ENCODE measurements around the gene ALDH1A2. TPM values are rescaled to one million over a fixed set of nuclear protein-coding genes. Genes with fewer than 3 reads are reported as not detected.
A peak's percentile ranks its signal among the peaks of the same experiment; 100 is the strongest.
"Not testable (repeated sequence)": the region's sequence is repeated elsewhere in the genome, so short reads cannot be mapped to it uniquely, and the experiment has no call there.

The ALDH1A2 gene
- total and polyA plus RNA-seq, 5 donors, result 14.7 to 71.0 (median 60.2) TPM

DNA sequence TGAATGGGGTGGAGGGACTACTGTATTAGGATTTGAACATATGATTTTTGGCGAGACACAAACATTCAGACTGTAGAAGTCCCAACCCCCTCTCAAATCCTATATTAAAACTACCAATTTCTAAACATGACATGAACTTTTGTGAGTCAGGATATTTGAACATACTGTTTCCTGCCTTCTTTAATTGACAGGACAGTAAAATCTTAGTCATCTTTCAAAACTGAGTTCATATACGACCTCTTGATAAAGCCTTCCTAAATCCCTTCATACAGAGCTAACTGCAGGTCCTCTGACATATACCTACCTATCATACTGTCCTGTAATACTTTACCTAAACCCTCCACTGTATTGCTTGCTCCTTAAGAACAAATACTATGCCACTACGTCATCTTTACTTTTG lies 23.5 kb downstream of the ALDH1A2 start:
- intact Hi-C loops (cut with DNase I), result loop anchor here in 1 of 4 donors (10.0 kb wide), 1 partner anchor 117 kb away; no protein-coding TSS in a partner anchor
- no peak overlapping the region for H3K4me3 ChIP-seq (ENCODE audit: low read length)
- no peaks in the 10 kb centered on the region for H3K9me3 ChIP-seq (ENCODE audit: control insufficient read depth, low read length)
- no peaks in the 10 kb centered on the region for H3K27me3 ChIP-seq (ENCODE audit: control insufficient read depth, insufficient read depth)
- no peak overlapping the region for H3K27ac ChIP-seq (ENCODE audit: low read length)
- DNase-seq (no peak), ATAC-seq (no peak)
- no peaks in the 10 kb centered on the region for H3K4me1 ChIP-seq (ENCODE audit: control insufficient read depth, insufficient read depth, low read length)
- WGBS, result 67% methylated on average over 3 of the region's 3 CpGs

DNA sequence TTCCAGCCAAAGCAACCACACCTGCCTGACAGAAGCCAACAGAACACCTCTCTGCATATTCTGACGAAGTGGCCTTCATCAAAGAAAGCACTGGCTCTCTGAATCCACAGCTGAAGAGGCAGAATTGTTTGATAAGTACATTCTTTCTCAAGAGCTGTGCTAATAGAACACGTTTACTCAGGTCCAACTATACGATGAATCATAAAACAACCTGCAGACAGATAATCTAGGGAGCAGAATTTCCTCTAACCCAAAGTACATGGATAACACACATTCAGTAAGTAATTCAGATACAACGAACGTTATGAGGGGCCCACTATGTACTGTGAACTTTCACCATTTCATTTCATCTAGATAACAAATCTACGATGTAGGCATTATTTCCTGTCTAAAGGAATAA lies 25.4 kb downstream of the ALDH1A2 start:
- Histone ChIP-seq H3K9me3 (ENCODE audit: control insufficient read depth, low read length) (no peaks in the 10 kb centered on the region), H3K4me3 (ENCODE audit: low read length) (no peak overlapping the region), H3K4me1 (ENCODE audit: control insufficient read depth, insufficient read depth, low read length) (no peaks in the 10 kb centered on the region), H3K27me3 (ENCODE audit: control insufficient read depth, insufficient read depth) (no peaks in the 10 kb centered on the region), H3K27ac (ENCODE audit: low read length) (no peak overlapping the region)
- intact Hi-C loops (cut with DNase I), result loop anchor here in 1 of 4 donors (10.0 kb wide), 1 partner anchor 115 kb away; no protein-coding TSS in a partner anchor
- 74% methylated on average over 6 of the region's 6 CpGs for WGBS
- no peak for DNase-seq
- no peak for ATAC-seq

DNA sequence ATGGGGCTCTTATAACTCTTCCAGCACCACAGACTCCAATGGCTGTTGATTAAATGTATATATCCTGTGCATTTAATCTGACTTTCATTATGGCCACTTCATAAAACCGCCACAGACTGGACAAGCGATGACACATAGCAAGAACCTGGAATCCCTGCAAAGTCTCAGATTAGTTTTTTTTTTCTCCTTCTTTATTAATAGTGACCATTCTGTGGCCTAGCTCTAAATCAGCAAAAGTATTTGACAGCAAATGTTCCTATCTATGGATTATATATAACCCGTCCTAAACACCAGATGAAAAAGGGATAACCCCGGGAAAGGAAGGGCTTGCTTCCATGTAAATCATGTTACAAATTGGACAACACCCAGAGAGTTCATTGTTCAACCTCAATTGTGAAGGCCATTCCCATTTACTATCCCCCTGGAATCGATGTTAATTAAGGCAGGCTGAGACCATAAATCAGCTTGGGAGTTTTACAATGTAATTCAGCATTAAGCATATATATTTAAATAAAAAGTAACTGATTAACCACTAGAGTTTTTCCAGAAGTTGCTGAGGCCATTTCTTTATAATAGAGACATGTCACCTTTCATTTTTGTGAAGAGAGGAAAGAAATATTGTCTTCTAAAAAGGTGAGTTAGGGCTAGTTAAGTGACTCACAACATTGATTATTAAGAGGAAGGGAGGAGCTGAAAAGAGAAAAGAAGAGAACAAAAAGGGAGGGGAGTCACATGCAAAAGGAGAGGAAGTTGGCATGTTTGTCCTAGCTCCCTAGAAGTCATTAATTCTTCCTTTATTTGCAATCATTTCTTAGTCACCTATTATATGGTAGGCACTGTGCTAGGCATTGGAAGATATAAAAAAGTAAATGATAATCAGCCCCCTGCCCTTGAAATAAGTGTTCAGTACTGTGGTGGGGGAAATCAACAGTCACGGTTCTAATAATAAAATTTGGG lies 26.2 kb downstream of the ALDH1A2 start:
- H3K4me3 ChIP-seq (ENCODE audit: low read length), result no peak overlapping the region
- H3K4me1 ChIP-seq (ENCODE audit: control insufficient read depth, insufficient read depth, low read length), result no peaks in the 10 kb centered on the region
- H3K27ac ChIP-seq (ENCODE audit: low read length), result no peak overlapping the region
- DNase-seq, result no peak
- intact Hi-C loops (cut with DNase I), result loop anchor here in 1 of 4 donors (10.0 kb wide), 1 partner anchor 115 kb away; no protein-coding TSS in a partner anchor
- H3K9me3 ChIP-seq (ENCODE audit: control insufficient read depth, low read length), result no peaks in the 10 kb centered on the region
- WGBS, result 72% methylated on average over 6 of the region's 6 CpGs
- no peak for ATAC-seq
- no peaks in the 10 kb centered on the region for H3K27me3 ChIP-seq (ENCODE audit: control insufficient read depth, insufficient read depth)

DNA sequence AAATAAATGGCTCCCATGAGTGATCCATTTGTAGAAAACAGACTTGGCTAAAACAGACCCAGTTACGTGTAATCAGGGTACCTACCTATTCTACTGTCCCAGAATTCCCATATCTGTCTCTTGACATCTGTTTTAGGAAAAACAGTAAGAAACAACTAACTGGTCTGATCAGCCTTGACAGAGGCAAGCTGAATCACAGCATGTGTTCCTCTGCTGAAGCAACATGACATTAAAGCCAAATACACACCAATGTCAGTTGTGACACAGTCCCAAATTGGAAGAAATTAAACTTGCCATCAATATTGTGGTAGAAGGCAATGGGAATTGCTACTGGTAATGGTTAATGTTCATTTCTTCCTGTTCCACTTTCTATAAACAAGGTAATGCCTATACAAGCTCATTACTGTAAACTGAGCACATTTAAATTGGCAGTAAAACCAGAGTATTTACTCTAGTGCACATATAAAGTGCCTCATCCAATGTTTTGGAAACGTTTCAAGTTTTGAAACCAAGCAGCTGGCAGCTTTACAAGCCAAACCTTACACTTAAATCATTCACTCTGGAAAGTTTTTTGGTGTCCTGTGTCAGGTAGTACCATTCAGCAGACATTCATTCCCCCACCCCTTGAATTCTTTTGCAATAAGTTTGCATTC lies 27.0 kb downstream of the ALDH1A2 start:
- Histone ChIP-seq H3K4me3 (ENCODE audit: low read length) (no peak overlapping the region), H3K27ac (ENCODE audit: low read length) (no peak overlapping the region), H3K4me1 (ENCODE audit: control insufficient read depth, insufficient read depth, low read length) (no peaks in the 10 kb centered on the region), H3K9me3 (ENCODE audit: control insufficient read depth, low read length) (no peaks in the 10 kb centered on the region), H3K27me3 (ENCODE audit: control insufficient read depth, insufficient read depth) (no peaks in the 10 kb centered on the region)
- 28% methylated on average over 2 of the region's 2 CpGs for WGBS
- ATAC-seq, result peak; percentile 47 to 61
- intact Hi-C loops (cut with DNase I), result no loop called here
- no peak for DNase-seq

DNA sequence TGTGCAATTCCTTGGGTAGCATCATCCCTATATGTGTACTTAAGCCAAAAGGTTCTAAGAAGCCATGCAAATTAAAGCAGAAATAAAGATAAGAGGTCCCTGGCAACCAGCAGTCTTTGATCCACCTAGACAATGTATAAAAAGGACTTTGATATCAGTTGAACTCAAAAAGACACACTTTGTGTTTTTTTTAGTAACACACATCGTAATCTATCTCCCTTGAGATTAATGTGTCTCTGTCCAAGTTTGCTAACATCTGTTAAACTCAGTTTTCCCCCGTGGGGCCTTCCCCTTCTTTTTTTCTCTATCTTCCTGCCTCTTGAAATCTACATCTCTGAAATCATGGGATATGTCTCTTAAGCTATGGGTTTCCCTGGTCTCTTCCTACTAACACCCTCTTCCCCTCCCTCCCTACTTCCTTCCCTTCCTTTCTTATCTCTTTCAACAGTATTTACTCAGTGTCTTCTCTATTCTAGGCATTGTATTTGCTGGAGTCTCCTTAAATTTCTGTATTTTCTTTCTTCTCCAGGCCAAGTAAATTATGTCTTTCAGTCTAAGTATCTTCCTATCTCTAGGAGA lies 27.7 kb downstream of the ALDH1A2 start:
- intact Hi-C loops (cut with DNase I), result no loop called here

DNA sequence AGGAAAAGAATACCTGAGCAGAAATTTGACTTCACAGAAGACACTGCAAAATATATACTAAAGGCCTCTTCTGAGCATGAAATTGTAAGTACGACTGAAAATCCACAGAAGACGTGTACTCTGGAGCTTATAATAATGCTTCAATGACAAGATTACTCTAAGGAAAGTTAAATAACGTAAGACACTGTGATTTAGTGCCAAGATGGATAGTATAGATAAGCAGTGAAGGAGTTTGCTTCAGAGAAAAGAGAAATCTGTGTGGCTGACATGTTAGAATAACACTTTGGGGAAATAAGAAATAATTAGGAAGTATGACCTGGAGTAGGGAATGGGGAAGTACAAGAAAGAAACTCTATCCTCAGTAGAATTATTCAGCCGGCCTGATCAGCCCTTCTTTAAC lies 28.9 kb downstream of the ALDH1A2 start:
- Histone ChIP-seq H3K27me3 (ENCODE audit: control insufficient read depth, insufficient read depth) (no peaks in the 10 kb centered on the region), H3K4me3 (ENCODE audit: low read length) (no peak overlapping the region), H3K27ac (ENCODE audit: low read length) (no peak overlapping the region), H3K9me3 (ENCODE audit: control insufficient read depth, low read length) (no peaks in the 10 kb centered on the region), H3K4me1 (ENCODE audit: control insufficient read depth, insufficient read depth, low read length) (no peaks in the 10 kb centered on the region)
- no peak for ATAC-seq
- WGBS, result 82% methylated on average over 4 of the region's 4 CpGs
- DNase-seq, result no peak
- intact Hi-C loops (cut with DNase I), result no loop called here

More for the DNA sequence above, 27.7 kb downstream of the ALDH1A2 start:
- 9% methylated on average over 2 of the region's 2 CpGs for WGBS
- no peak overlapping the region for H3K4me3 ChIP-seq (ENCODE audit: low read length)
- no peaks in the 10 kb centered on the region for H3K27me3 ChIP-seq (ENCODE audit: control insufficient read depth, insufficient read depth)
- H3K9me3 ChIP-seq (ENCODE audit: control insufficient read depth, low read length), result no peaks in the 10 kb centered on the region
- peak; percentile 16 to 52 for ATAC-seq
- H3K4me1 ChIP-seq (ENCODE audit: control insufficient read depth, insufficient read depth, low read length), result no peaks in the 10 kb centered on the region
- DNase-seq, result no peak
- H3K27ac ChIP-seq (ENCODE audit: low read length), result no peak overlapping the region

DNA sequence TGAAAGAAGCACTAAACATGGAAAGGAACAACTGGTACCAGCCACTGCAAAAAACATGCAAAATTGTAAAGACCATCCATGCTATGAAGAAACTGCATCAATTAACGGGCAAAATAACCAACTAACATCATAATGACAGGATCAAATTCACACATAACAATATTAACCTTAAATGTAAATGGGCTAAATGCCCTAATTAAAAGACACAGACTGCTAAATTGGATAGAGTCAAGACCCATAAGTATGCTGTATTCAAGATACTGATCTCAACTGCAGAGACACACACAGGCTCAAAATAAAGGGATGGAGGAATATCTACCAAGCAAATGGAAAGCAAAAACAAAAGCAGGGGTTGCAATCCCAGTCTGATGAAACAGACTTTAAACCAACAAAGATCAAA lies 37.1 kb downstream of the ALDH1A2 start:
- intact Hi-C loops (cut with DNase I); H3K27ac ChIP-seq (ENCODE audit: low read length); H3K9me3 ChIP-seq (ENCODE audit: control insufficient read depth, low read length); DNase-seq; H3K27me3 ChIP-seq (ENCODE audit: control insufficient read depth, insufficient read depth); ATAC-seq; H3K4me1 ChIP-seq (ENCODE audit: control insufficient read depth, insufficient read depth, low read length); H3K4me3 ChIP-seq (ENCODE audit: low read length): not testable (repeated sequence)
- 94% methylated on average over 1 of the region's 1 CpG for WGBS

DNA sequence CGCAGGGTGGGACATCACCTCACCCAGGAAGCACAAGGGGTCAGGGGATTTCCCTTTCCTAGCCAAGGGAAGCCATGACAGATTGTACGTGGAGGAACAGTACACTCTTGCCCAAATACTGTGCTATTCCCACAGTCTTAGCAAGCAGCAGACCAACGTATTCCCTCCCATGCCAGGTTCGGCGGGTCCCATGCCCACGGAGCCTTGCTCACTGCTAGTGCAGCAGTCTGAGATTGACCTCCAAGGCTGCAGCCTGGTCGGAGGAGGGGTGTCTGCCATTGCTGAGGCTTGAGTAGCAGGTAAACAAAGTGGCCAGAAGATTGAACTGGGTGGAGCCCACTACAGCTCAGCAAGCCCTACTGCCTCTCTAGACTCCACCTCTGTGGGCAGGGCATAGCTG lies 39.0 kb downstream of the ALDH1A2 start:
- WGBS, result 95% methylated on average over 7 of the region's 7 CpGs
- ATAC-seq (no peak), DNase-seq (peak in 1 of 3 donors; percentile 14)
- peaks cover 3% of the 10 kb centered on the region for H3K9me3 ChIP-seq (ENCODE audit: control insufficient read depth, low read length)
- intact Hi-C loops (cut with DNase I), result no loop called here
- no peaks in the 10 kb centered on the region for H3K4me1 ChIP-seq (ENCODE audit: control insufficient read depth, insufficient read depth, low read length)
- no peaks in the 10 kb centered on the region for H3K27me3 ChIP-seq (ENCODE audit: control insufficient read depth, insufficient read depth)
- H3K4me3 ChIP-seq (ENCODE audit: low read length), result no peak overlapping the region
- H3K27ac ChIP-seq (ENCODE audit: low read length), result no peak overlapping the region

DNA sequence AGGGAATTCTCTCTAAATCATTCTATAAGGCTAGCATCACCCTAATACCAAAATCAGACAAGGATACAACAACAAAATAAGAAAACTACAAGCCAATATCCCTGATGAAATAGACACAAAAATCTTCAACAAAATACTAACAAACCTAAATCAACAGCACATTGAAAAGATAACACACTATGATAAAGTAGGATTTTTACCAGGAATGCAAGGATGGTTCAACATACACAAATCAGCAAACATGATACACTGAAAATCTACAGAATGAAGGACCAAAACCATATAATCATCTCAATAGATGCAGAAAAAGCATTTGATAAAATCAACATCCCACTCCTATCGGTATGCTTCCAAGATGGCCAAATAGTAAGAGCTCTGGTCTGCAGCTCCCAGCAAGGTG lies 39.5 kb downstream of the ALDH1A2 start:
- Histone ChIP-seq H3K9me3 (ENCODE audit: control insufficient read depth, low read length) (peaks cover 3% of the 10 kb centered on the region), H3K27me3 (ENCODE audit: control insufficient read depth, insufficient read depth) (no peaks in the 10 kb centered on the region), H3K4me1 (ENCODE audit: control insufficient read depth, insufficient read depth, low read length) (no peaks in the 10 kb centered on the region), H3K4me3 (ENCODE audit: low read length) (no peak overlapping the region), H3K27ac (ENCODE audit: low read length) (no peak overlapping the region)
- no peak for DNase-seq
- WGBS, result 97% methylated on average over 1 of the region's 1 CpG
- ATAC-seq, result no peak
- intact Hi-C loops (cut with DNase I), result no loop called here

DNA sequence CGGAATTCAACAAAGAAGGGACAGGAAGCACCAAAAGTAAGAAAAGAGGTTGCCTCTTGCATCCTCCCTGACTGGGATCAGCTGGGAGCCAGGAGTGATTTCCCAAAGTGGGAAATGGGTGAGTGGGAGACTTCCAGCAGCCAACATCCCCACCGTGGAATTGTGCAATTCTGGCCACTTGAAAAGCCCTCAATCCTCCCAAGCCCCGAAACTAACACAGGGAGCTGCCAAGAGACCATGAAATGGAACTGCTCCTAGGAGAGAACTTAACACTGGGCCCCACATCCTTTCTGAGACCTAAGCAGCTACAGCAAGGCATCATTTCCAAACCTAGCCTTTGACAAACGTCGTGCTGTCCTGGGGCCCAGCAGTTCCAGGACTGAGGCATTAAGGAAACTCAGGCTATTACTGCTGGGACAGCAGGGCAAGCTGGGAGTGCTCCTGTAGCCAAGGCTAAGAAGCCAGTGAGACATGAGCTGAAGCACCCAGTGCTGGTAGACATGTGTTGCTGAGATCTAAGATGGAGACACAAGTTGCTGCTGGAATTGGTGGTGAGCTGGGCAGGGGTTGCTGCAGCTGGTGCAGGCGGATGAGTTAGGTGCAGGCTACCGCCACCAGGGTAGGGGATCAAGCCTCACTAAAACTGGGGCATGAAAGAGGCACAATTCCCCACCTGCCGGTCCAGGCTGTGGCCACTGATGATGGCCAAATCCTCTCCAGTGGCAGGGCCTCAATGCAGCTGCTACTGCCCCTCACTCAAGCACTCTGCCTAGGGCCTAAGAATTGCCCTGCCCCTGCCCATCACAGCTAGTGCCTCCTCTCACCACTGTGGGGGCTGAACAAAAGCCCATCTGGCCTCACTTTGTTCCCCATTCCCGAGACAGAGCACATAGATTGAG lies 43.9 kb downstream of the ALDH1A2 start:
- H3K4me1 ChIP-seq (ENCODE audit: control insufficient read depth, insufficient read depth, low read length), result no peaks in the 10 kb centered on the region
- H3K4me3 ChIP-seq (ENCODE audit: low read length), result no peak overlapping the region
- intact Hi-C loops (cut with DNase I), result no loop called here
- H3K27me3 ChIP-seq (ENCODE audit: control insufficient read depth, insufficient read depth), result no peaks in the 10 kb centered on the region
- ATAC-seq (peak; percentile 44 to 63), DNase-seq (peak in 2 of 3 donors; percentile 30 to 58)
- no peak overlapping the region for H3K27ac ChIP-seq (ENCODE audit: low read length)
- peaks cover 3% of the 10 kb centered on the region for H3K9me3 ChIP-seq (ENCODE audit: control insufficient read depth, low read length)
- 68% methylated on average over 9 of the region's 9 CpGs for WGBS

Measured in right cardiac atrium (tissue), 5 donors.